OCI-LY7 (cell line): ENCODE measurements around the gene NELFA. TPM values are rescaled to one million over a fixed set of nuclear protein-coding genes. Genes with fewer than 3 reads are reported as not detected.

Experiments used
- BruUV-seq: library from RNA; stranded (reverse); fragments of 400-500 nt; replicated peaks from 2 replicates; lab custom pipeline; 2021; lab: Mats Ljungman, UMichigan
- CTCF ChIA-PET: fragments of 300-600 bp; sonication (Branson Sonifier 250); formaldehyde crosslinking; loops from one replicate; lab custom pipeline; 2022; ENCODE audit warnings: antibody characterized with exemption; ENCODE audit not compliant: unreplicated experiment; lab: Charles Lee
- POLR2A ChIA-PET: fragments of 300-600 bp; sonication (Branson Sonifier 250); formaldehyde crosslinking; loops from one replicate; lab custom pipeline; 2022; ENCODE audit warnings: antibody characterized with exemption; lab: Charles Lee
- DNase-seq: peaks from one replicate; pipeline ENCODE4 v3.0.0-alpha.2; 2015; ENCODE audit warnings: low spot score
- H2AFZ ChIP-seq: fragments of 200-600 bp; sonication (generic), shearing (Covaris generic); 2 replicates; pipeline ENCODE4 v1.6.1; 2014; ENCODE audit warnings: mild to moderate bottlenecking, antibody characterized with exemption, low read length, moderate library complexity
- H3K27ac ChIP-seq: fragments of 200-600 bp; sonication (generic); 2 replicates; pipeline ENCODE4 v1.5.1; 2014; ENCODE audit warnings: mixed run types, low read depth, mild to moderate bottlenecking, moderate library complexity, low read length, inconsistent platforms; ENCODE audit not compliant: poor library complexity, severe bottlenecking
- H3K36me3 ChIP-seq: fragments of 200-600 bp; sonication (generic); 2 replicates; pipeline ENCODE4 v1.6.1; 2014; ENCODE audit warnings: mild to moderate bottlenecking, antibody characterized with exemption, low read length, moderate library complexity, mixed read lengths; ENCODE audit not compliant: insufficient read depth
- H3K4me1 ChIP-seq: fragments of 200-600 bp; sonication (generic); 2 replicates; pipeline ENCODE4 v1.5.1; 2014; ENCODE audit warnings: mild to moderate bottlenecking, low read length; ENCODE audit not compliant: insufficient read depth, poor library complexity, severe bottlenecking
- H3K4me2 ChIP-seq: fragments of 200-600 bp; sonication (generic); 2 replicates; pipeline ENCODE4 v1.6.1; 2014; ENCODE audit warnings: mild to moderate bottlenecking, low read length
- H3K4me3 ChIP-seq: fragments of 200-600 bp; sonication (generic); 2 replicates; pipeline ENCODE4 v1.5.1; 2014; ENCODE audit warnings: mild to moderate bottlenecking, low read depth, low read length; ENCODE audit not compliant: poor library complexity, severe bottlenecking
- H3K79me2 ChIP-seq: fragments of 200-600 bp; sonication (generic); 2 replicates; pipeline ENCODE4 v1.6.1; 2016; ENCODE audit warnings: low read depth, mild to moderate bottlenecking, low read length, moderate library complexity, mixed read lengths; ENCODE audit not compliant: insufficient read depth
- H3K9me2 ChIP-seq: fragments of 200-600 bp; sonication (generic); 2 replicates; pipeline ENCODE4 v1.6.1; 2016; ENCODE audit warnings: mild to moderate bottlenecking, low read length, mixed read lengths; ENCODE audit not compliant: insufficient read depth
- H3K9me3 ChIP-seq: fragments of 200-600 bp; sonication (generic); 2 replicates; pipeline ENCODE4 v1.6.1; 2014; ENCODE audit warnings: mild to moderate bottlenecking, mixed run types, low read length, mixed read lengths
- H4K20me1 ChIP-seq: fragments of 200-600 bp; sonication (generic); 2 replicates; pipeline ENCODE4 v1.6.1; 2014; ENCODE audit warnings: mild to moderate bottlenecking, antibody characterized with exemption, low read length, moderate library complexity, mixed read lengths; ENCODE audit not compliant: insufficient read depth
- CTCF ChIP-seq: fragments of 200-600 bp; sonication (generic); conservative IDR thresholded peaks from 2 replicates; pipeline ENCODE4 v1.5.1; 2014; ENCODE audit warnings: mild to moderate bottlenecking, antibody characterized with exemption, low read length, moderate library complexity, mixed read lengths
- EZH2phosphoT487 ChIP-seq: fragments of 200-600 bp; sonication (generic); IDR thresholded peaks from 2 replicates; pipeline ENCODE4 v1.6.1; 2018; ENCODE audit warnings: low read depth, borderline replicate concordance, mild to moderate bottlenecking, mixed run types, antibody characterized with exemption, low read length, moderate library complexity, mixed read lengths
- intact Hi-C: fragments of 100-400 bp; cut with micrococcal nuclease; formaldehyde crosslinking; loops from one replicate; pipeline ENCODE4 v1.10.0; 2022; ENCODE audit not compliant: unreplicated experiment
- total RNA-seq, 2 experiments: library from RNA; depleted of rRNA in 1 of 2; stranded (reverse); fragments of >200 nt in 1 of 2; shearing (Covaris generic) in 1 of 2; gene quantifications; 2 replicates each; pipeline ENCODE4 v1.2.3, GENCODE V29; 2014 to 2022

The NELFA gene
- total RNA-seq, 2 experiments from 2014 or later: 45.5 to 45.7 TPM

- Histone ChIP-seq H4K20me1 (no peaks in the 10 kb centered on the region), H3K4me3 (no peak overlapping the region), H3K4me1 (no peaks in the 10 kb centered on the region), H2AFZ (no peak overlapping the region), H3K79me2 (no peaks in the 10 kb centered on the region), H3K9me2 (no peaks in the 10 kb centered on the region), H3K27ac (no peak overlapping the region), H3K36me3 (peaks cover 89% of the 10 kb centered on the region), H3K9me3 (no peaks in the 10 kb centered on the region), H3K4me2 (no peak overlapping the region)
- intact Hi-C loops: no loop called here
- DNase-seq: no peak
- TF ChIP-seq CTCF (0 out of 2 replicates have a peak, but pooled peaks have one; percentile 14), EZH2phosphoT487 (no peak)
- CTCF ChIA-PET: interaction anchor here (0.6 kb wide), 1 partner anchor 152 kb away, joined by 4 read pairs; no protein-coding TSS in a partner anchor
- POLR2A ChIA-PET: interaction anchor here (0.6 kb wide), 1 partner anchor 127 kb away, joined by 4 read pairs; no protein-coding TSS in a partner anchor
- BruUV-seq: no TSS peak
Measured at GRCh38 chr4:1948892-1949436, 59.8 kb downstream of the NELFA start.

- Histone ChIP-seq H3K36me3 (peaks cover 92% of the 10 kb centered on the region), H3K4me1 (no peaks in the 10 kb centered on the region), H3K9me2 (no peaks in the 10 kb centered on the region), H3K79me2 (no peaks in the 10 kb centered on the region), H3K4me2 (no peak overlapping the region), H3K27ac (no peak overlapping the region), H3K4me3 (no peak overlapping the region), H2AFZ (no peak overlapping the region), H3K9me3 (no peaks in the 10 kb centered on the region), H4K20me1 (no peaks in the 10 kb centered on the region)
- CTCF ChIA-PET: interaction anchor here (0.6 kb wide), 1 partner anchor 153 kb away, joined by 4 read pairs; no protein-coding TSS in a partner anchor
- no peak for DNase-seq
- POLR2A ChIA-PET: no interaction called here
- intact Hi-C loops: no loop called here
- no TSS peak for BruUV-seq
- TF ChIP-seq EZH2phosphoT487 (no peak), CTCF (no peak)
Measured at GRCh38 chr4:1948232-1948631, 60.5 kb downstream of the NELFA start.

GRCh38 chr4:1945912-1946311 is 62.9 kb downstream of the NELFA start:
- Histone ChIP-seq H3K4me2 (no peak overlapping the region), H4K20me1 (no peaks in the 10 kb centered on the region), H3K27ac (no peak overlapping the region), H3K36me3 (peaks cover 93% of the 10 kb centered on the region), H3K79me2 (no peaks in the 10 kb centered on the region), H3K9me3 (no peaks in the 10 kb centered on the region), H3K4me3 (no peak overlapping the region), H3K9me2 (no peaks in the 10 kb centered on the region), H3K4me1 (no peaks in the 10 kb centered on the region), H2AFZ (no peak overlapping the region)
- BruUV-seq: no TSS peak
- CTCF ChIA-PET: no interaction called here
- POLR2A ChIA-PET: no interaction called here
- intact Hi-C loops: no loop called here
- TF ChIP-seq EZH2phosphoT487: no peak
- no peak for DNase-seq
